ENCODE results near the gene DECR2.
"Not testable (repeated sequence)": the region's sequence is repeated elsewhere in the genome, so short reads cannot be mapped to it uniquely, and the experiment has no call there.

The DECR2 gene

DNA sequence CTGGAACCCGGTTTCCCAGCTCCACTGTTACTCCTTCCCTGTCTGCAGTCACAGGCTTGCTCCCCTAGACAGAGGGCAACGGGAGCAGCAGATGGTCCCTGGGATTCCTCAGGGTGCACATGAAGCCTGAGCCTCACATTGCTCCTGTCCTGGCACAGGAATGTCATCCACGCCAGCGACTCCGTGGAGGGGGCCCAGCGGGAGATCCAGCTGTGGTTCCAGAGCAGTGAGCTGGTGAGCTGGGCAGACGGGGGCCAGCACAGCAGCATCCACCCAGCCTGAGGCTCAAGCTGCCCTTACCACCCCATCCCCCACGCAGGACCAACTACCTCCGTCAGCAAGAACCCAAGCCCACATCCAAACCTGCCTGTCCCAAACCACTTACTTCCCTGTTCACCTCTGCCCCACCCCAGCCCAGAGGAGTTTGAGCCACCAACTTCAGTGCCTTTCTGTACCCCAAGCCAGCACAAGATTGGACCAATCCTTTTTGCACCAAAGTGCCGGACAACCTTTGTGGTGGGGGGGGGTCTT is 1.6 kb upstream of the DECR2 start:
- no peak for DNase-seq (ENCODE audit: low spot score)

DNA sequence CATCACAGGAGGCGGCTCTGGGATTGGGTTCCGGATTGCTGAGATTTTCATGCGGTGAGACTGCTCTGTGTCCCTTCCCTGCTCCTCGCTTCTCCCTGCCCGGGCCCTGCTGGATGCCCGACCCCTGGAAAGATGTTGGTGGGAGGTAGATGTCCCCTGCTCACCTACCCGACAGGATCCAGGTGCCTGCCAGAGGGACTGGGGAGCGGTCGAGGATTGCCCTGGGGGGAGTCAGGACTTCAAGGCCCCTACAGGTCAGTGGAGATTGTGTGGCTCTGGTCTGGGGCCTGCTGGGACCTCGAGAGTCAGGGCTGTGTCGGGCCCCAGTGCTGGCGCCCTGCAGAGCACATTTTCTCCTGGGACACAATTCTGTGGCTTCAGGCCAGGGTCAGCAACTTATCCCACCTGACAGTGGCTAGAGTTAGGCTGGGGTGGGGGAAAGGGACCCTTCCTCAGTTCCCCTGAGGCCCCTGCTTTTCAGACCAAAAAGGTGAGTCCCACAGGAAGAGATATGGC is 3.3 kb downstream of the DECR2 start:
- DNase-seq (ENCODE audit: low spot score): no peak

DNA sequence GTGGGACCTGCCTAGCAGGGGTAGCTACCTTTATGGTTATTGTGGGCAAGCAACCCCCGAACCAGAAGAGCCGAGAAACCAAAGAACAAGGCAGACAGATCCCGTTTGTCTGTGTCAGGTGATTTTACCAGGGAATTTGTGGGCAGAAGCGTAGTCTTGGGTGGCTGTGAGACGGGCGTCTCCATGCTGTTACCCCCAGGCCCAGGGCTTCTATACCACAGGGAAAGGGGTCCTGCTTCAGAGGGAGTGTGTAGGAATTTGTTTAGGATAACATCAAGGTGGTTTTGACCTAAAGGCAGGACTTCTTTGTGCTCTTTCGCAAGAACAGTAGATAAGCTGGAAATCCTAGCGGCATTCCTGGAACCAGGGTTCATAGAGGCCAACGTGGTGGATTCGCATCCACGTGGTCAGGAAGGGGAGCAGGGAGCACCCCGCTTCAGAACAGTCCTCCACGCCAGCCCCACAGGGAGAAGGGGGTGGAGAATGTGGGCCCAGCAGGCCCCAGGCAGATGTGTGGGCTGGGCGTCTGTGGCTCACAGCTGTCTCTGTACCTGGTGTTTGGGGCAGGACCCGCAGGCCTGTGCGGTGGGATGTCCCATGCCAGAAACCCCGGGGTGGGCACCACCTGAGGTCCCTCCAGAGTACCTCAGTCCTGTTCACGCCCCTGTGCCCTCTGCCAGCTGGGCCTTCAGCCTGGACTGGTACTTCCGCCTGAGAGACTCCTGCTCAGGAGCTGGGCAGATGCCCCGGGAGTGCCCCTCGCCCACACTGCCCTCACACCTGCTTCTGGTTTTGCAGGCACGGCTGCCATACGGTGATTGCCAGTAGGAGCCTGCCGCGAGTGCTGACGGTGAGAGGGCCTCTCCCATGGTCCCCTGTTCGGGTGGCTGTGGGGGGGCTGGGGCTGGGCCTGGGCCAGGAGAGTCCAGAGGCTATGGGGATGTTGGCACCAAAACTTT is 4.1 kb downstream of the DECR2 start:
- DNase-seq (ENCODE audit: low spot score): no peak

DNA sequence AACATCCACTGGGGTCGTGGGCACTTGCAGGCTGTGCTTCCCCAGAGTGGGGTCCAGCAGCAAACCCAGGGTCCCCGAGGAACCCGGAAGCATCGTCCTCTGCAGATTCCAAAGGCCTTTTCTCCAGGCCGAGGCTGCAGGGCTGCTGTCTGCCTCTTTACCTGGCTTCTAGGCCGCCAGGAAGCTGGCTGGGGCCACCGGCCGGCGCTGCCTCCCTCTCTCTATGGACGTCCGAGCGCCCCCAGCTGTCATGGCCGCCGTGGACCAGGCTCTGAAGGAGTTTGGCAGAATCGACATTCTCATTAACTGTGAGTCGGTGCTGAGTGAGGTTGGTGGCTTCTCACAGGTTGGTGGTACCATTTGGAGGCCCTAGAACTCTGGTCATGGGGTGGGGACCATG is 5.6 kb downstream of the DECR2 start:
- no peak for DNase-seq (ENCODE audit: low spot score)

DNA sequence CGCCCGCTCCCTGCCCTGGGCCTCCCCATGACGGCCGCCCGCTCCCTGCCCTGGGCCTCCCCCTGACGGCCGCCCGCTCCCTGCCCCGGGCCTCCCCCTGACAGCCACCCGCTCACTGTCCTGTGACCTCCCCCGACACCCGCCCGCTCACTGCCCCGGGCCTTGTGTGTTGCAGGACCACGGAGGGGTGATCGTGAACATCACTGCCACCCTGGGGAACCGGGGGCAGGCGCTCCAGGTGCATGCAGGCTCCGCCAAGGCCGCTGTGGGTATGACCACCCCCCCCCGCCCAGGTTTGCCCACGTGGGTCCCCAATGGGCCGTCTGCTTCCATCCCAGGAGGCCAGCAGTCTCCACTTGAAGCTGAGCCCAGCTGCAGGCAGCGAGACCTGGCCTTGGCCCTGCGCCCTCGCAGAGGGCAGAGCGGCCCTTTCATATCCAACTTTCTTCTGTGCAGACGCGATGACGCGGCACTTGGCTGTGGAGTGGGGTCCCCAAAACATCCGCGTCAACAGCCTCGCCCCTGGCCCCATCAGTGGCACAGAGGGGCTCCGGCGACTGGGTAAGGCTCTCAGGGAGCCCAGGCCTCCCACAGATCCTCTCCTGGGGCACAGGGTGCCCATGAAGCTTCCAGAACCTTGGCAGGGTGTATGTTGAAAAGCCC is 9.0 kb downstream of the DECR2 start:
- DNase-seq (ENCODE audit: low spot score): no peak

DNA sequence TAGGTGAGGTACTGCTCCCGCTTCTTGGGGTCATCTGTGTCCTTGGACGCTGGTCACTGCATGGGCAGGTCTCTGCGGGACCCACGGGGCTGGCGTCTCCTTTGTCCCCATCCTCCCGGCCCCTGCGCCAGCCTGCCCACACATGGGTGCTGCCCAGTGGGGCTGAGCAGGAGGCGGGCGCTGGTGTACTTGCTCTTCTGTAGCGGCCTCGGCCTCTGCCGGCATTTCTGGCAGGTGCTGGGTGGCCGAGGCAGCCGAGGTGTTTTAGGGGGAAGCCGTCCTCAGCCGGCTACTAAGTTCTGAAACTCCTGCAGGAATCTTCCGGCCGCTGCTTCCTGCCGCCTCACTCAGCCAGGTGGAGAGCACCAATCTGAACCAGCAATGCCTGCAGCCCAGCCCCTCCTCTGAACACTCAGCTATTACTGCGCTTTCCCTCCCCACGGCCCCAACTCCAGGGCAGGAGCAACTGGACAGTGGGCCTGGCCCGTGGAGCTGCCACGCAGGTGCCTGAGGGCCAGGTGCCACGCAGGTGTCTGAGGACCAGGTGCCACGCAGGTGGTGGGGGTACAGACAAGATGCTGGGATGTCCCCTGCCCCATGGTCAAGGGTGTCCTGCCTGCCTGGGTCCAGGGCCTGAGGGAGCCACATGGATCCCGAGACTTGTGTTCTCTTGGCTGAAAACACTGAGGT is 10.0 kb downstream of the DECR2 start:
- no peak for DNase-seq (ENCODE audit: low spot score)

DNA sequence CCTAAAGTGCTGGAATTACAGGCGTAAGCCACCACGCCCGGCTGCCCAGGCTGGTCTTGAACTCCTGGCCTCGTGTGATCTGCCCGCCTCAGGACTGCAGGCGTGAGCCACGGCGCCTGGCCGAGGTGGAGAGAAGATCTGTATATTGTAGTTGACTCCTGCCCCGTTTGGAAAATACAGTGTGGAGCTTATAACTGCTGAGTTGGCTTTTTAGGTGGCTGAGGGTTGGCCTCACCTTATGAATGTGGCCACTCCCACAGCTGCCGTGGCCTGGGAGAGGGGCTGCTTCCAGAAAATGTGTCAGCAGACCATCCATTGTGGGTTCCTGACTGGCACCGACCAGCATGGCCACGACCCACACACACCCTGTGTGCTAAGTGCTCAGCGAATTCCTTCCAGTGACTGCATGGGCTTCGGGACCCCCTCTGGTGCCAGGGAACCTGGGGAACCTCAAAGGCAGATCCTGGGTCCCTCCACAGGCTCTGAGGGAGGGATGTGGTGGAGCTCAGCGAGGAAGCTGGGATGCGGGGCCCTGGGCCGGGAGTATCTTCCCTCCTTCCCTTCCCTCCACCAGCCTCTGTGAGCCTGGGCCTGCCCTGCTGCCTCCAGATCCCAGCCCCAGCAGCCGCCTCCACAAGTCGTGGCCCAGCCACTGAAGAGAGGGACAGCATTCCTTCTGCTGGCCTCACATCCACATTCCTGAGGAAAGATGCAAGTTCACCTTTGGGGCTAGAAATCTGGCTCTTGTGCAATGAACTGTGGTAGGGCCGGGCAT is 12.9 kb downstream of the DECR2 start:
- DNase-seq (ENCODE audit: low spot score): no peak

DNA sequence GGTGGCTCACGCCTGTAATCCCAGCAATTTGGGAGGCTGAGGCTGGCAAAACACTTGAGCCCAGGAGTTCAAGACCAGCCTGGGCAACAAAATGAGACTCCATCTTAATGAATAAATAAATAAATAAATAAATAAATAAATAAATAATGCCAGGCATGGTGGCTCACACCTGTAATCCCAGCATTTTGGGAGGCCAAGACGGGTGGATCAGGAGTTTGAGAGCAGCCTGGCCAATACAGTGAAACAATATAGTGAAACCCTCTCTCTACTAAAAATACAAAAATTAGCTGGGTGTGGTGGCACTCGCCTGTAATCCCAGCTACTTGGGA is 13.4 kb downstream of the DECR2 start:
- not testable (repeated sequence) for DNase-seq (ENCODE audit: low spot score)

DNA sequence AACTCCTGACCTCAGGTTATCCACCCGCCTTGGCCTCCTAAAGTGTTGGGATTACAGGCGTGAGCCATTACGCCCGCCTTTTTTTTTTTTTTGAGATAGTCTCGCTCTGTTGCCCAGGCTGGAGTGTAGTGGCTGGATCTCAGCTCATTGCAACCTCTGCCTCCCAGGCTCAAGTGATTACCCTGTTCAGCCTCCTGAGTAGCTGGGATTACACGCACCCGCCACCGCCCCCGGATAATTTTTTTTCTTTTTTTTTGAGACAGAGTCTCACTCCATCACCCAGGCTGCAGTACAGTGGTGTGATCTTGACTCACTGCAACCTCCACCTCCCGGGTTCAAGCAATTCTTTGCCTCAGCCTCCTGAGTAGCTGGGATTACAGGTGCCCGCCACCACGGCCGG is 20.5 kb downstream of the DECR2 start:
- not testable (repeated sequence) for DNase-seq (ENCODE audit: low spot score)

DNA sequence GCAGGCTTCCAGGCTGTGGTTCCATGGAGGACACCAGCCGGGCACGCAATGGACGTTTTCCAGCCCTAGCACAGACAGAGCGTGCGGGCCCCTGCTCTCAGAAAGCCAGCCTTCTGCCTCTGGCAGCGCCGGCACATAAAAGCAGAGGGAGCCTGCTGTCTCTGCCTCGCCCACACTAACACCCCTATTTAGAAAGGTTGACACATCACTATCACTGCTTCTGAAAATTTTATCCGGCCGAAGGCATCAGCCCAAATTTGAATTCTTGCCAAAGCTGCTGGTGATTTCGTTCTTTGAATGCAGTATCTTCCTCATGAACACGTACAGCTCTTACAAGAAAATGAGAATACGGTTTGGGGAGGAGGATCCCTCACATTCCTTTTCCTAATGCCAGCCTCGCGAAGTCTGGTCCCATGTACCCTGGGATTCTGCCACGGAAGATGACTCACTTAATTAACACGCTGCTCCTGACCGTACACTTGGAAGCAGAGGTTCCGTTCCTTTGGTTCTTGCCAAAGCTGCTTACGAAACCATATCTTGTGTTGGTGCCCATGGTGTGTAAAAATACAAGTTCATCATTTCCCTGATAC is 22.4 kb downstream of the DECR2 start:
- no peak for DNase-seq (ENCODE audit: low spot score)

DNA sequence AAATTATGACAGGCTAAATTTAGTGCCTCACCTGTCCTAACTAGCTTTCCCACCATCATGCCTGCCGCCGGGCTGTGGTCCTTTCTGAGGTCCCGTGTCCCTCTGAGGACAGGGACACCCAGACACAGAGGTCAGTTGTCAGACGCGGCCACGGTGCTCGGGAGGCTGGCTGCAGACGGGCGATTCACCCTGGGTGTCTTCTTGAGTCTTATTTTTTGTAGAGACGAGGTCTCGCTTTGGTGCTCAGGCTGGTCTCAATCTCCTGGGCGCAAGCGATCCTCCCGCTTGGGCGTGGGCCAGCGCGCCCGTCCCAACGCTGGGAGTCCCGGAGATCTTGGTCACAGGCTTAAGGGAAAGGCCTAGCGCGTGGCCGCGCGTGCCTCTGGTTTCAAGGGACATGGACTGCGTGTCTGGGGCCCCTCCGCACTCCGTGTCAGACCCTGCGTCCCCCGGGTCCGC is 23.0 kb downstream of the DECR2 start:
- DNase-seq (ENCODE audit: low spot score): no peak

DNA sequence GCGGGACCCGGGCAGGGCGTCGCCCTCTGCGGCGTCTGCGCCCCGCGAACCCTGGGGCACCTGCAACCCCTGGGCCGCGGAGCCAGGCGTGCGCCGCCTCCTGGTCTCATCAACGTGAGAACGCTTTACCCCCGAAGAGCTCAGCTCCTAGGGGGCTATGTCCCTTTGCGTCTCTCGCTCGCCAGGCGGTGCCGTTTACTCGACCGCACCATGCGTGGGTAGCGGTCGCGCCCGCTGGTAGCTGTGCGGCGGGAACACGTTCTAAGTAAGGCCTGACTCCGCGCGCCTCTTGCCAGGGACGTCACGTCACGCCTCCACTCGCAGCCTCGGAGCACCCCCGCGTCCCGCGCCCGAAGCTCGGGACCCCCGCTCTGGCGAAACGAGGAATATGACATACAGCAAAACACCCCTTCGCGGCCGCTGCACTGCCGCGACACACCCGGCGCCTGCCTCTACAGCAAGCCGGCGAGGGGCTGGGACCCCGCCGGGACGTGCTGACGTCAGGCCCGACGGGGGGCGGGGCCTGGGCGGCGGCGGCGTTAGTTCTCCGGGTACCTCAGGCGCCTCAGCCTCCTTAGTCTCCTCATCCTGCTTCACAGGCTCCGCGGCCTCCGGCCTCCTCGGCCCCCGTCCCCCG is 23.5 kb downstream of the DECR2 start, which contains the start of gene RAB11FIP3:
RAB11FIP3 (plus strand) TSS at position 568 of the 637 bp plus-strand sequence. CDS start 358 bp downstream, outside the sequence.
- DNase-seq (ENCODE audit: low spot score): peak; percentile 97

DNA sequence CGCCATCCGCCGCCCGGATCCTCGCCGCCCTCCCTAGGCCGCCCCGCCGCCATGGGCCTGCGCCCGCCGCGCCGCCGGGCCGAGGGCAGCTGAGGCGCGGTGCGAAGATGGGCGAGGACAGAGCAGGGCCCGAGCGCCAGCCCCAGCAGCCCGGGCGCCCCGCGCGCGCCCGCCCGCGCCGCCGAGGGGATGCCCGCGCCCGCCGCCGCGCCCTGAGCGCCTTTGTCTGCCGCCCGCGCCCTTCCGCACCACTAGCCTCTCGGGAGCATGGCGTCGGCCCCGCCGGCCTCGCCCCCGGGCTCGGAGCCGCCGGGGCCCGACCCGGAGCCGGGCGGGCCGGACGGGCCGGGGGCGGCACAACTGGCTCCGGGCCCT is 24.0 kb downstream of the DECR2 start:
- DNase-seq (ENCODE audit: low spot score): peak; percentile 82

DNA sequence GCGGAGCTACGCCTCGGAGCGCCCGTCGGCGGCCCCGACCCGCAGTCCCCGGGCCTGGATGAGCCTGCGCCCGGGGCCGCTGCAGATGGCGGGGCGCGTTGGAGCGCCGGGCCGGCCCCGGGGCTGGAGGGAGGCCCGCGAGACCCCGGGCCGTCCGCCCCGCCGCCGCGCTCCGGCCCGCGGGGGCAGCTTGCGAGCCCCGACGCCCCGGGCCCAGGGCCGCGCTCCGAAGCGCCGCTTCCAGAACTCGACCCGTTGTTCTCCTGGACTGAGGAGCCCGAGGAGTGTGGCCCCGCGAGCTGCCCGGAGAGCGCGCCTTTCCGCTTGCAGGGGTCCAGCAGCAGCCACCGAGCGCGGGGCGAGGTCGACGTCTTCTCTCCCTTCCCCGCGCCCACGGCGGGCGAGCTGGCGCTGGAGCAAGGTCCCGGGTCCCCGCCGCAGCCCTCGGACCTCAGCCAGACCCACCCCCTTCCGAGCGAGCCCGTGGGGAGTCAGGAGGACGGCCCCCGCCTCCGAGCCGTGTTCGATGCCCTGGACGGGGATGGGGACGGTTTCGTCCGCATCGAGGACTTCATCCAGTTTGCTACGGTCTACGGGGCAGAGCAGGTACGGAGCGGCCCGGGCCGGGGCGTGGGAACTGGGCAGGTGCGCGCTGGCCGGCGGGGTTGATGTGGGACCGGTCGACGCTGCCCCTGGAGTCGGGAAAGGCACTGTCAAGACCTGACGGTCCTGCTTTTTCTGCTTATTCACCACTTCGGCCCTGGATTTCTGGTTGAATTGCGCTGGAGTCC is 24.6 kb downstream of the DECR2 start:
- DNase-seq (ENCODE audit: low spot score): peak; percentile 55

DNA sequence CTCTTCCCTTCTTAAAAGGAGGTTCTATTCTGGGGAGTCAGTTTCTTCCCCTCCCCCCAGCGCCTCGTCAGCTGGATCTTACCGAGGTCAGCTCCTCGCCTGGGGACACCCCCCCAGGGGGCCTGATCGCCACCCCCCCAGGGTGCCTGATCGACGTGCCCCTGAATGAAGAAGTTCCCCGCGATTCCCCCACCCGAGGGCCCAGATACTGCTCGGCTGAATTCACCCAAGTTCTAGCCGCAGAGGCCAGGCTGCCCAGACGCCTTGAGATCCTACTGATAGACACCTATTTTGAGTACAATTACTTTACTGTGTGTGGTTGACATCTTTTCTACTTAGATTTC is 25.2 kb downstream of the DECR2 start:
- DNase-seq (ENCODE audit: low spot score): no peak

DNA sequence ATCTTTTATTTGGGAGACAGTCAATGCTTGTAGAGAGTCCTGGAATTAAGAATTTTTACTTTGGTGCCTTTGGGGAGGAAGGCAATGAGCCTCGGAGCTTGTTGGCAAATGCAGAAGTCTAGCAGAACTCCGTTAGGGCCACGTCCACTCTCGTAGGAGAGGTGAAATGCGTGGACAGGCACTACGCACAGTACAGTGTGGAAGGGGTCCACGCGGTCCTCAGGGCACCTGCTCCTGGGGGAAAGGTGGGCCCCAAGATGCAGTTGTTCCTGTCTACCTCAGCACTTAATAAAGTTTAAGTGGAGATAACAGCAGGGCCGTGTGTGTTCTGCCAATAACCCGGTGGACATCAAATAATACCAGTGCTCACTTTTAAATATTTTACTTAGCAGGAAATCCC is 25.6 kb downstream of the DECR2 start:
- no peak for DNase-seq (ENCODE audit: low spot score)

DNA sequence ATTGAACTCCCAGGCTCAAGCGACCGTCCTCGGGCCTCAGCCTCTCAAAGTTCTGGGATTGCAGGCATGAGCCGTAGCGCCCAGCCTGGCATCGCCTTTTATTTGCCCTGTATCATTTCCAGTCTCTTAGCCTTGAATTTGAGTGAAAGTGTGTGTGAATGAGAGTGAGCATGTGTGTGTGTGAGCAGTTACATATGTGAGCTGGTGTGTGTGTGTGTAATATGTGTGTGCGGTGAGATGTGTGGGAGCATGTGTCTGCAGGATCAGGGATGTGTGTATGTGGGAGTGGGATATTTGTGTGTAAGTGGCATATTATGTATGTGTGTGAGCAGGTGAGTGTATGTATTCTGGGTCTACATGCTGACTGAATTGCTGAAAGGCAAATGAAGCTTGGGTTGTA is 29.2 kb downstream of the DECR2 start:
- DNase-seq (ENCODE audit: low spot score): no peak

DNA sequence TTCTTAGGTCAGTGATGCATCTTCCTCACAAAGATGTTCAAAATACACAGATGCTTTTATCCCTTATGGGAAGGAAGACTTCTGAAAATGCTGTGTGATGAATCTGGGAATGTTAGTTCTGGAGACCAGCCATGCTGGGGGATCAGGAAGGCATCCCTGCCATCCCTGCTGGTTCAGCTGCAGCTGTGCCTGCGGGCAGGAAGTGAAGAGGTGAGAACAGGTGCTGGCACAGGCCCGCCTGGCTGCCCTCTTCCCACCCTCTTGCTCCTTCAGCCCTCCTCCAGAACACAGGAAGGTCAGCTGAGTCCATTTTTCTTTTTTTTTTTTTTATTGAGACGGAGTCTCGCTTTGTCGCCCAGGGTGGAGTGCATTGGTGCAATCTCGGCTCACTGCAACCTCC is 38.9 kb downstream of the DECR2 start:
- no peak for DNase-seq (ENCODE audit: low spot score)

DNA sequence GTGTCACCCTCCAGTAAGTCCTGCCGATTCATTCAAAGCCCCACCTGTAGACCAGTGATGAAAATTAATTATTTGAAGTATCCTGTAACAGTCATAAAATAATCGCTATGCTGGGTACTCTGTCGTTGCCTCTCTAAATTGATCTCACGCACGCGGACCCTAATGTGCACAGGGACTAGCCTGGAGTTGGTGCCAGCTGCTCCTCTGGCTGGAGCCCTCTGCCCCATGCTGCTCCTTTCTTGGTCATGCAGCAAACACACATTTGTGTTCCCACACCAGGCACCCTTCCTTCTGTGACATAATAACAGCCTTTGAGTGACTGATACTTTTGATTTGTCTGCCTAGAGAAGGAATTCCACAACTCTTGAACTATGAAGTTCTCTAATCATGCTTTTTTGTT is 39.8 kb downstream of the DECR2 start:
- DNase-seq (ENCODE audit: low spot score): no peak

DNA sequence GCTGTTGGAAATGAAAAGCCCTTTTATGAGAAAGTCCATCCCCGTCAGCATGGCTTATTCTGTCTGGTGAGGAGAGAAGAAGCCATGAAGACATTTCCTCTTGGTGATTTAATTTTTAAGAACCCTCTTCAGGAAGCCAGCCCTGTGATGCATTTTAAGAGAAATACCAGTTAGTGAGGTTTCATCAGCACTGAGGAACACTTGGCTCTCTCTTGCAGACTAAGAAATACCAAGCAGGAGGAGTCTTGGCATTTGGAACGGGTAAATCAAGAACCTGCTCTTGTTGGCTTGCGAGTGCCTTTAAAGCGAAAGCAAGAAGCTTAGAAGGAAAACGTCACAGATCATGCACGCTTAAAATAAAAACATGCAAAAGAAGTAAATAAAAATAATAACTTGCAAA is 41.3 kb downstream of the DECR2 start:
- DNase-seq (ENCODE audit: low spot score): no peak
